GM19043 (cell line): ENCODE measurements around the gene FIZ1.
A peak's percentile ranks its signal among the peaks of the same experiment; 100 is the strongest.

Experiments
- ATAC-seq: cut with Tn5 transposase; IDR thresholded peaks from one replicate; pipeline ENCODE4 v1.9.1; 2021; ENCODE audit warnings: low read depth; ENCODE audit not compliant: unreplicated experiment

The FIZ1 gene

GRCh38 chr19:55635856-55636440, 36.6 kb upstream of the FIZ1 start:
- ATAC-seq: no peak

- no peak for ATAC-seq
Observed at GRCh38 chr19:55635334-55635717, 36.0 kb upstream of the FIZ1 start.

- no peak for ATAC-seq
Observed at GRCh38 chr19:55633861-55634260, 34.5 kb upstream of the FIZ1 start.

GRCh38 chr19:55632463-55632834, 33.1 kb upstream of the FIZ1 start:
- no peak for ATAC-seq

GRCh38 chr19:55626350-55626749, 27.0 kb upstream of the FIZ1 start:
- no peak for ATAC-seq

GRCh38 chr19:55625004-55625326, 25.6 kb upstream of the FIZ1 start:
- ATAC-seq: no peak

- peak; percentile 41 for ATAC-seq
Observed at GRCh38 chr19:55624109-55625003, 25.0 kb upstream of the FIZ1 start, which contains the start of gene ZNF784. TSS of gene ZNF784 (minus strand) at chr19:55624566. CDS start at chr19:55624561, 5 bp downstream.

- no peak for ATAC-seq
Observed at GRCh38 chr19:55623561-55623960, 24.2 kb upstream of the FIZ1 start.

GRCh38 chr19:55623130-55623529, 23.8 kb upstream of the FIZ1 start:
- ATAC-seq: no peak

- ATAC-seq: no peak
Observed at GRCh38 chr19:55622242-55622969, 23.1 kb upstream of the FIZ1 start.

- no peak for ATAC-seq
Observed at GRCh38 chr19:55621673-55622231, 22.4 kb upstream of the FIZ1 start.

- ATAC-seq: no peak
Observed at GRCh38 chr19:55621205-55621672, 21.9 kb upstream of the FIZ1 start.

GRCh38 chr19:55620410-55621204, 21.3 kb upstream of the FIZ1 start:
- no peak for ATAC-seq

GRCh38 chr19:55619286-55619685, 20.0 kb upstream of the FIZ1 start:
- ATAC-seq: no peak

- ATAC-seq: no peak
Observed at GRCh38 chr19:55618426-55618825, 19.1 kb upstream of the FIZ1 start.

- no peak for ATAC-seq
Observed at GRCh38 chr19:55617426-55617825, 18.1 kb upstream of the FIZ1 start.

- no peak for ATAC-seq
Observed at GRCh38 chr19:55616395-55616875, 17.1 kb upstream of the FIZ1 start.

- no peak for ATAC-seq
Observed at GRCh38 chr19:55615543-55616394, 16.5 kb upstream of the FIZ1 start.
